ENCODE measurements around the gene B3GAT1.

Gene B3GAT1

DNA sequence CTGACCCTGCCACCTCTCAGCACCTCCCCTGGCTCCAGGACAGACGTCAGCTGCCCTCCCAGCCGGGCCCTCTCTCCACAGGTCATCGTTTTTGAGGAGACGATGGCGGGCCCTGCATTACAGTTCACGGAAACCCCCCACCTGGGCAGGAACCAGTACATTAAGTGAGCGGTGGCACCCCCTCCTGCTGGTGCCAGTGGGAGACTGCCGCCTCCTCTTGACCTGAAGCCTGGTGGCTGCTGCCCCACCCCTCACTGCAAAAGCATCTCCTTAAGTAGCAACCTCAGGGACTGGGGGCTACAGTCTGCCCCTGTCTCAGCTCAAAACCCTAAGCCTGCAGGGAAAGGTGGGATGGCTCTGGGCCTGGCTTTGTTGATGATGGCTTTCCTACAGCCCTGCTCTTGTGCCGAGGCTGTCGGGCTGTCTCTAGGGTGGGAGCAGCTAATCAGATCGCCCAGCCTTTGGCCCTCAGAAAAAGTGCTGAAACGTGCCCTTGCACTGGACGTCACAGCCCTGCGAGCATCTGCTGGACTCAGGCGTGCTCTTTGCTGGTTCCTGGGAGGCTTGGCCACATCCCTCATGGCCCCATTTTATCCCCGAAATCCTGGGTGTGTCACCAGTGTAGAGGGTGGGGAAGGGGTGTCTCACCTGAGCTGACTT lies 37.0 kb downstream of the B3GAT1 start:
- Histone ChIP-seq H3K4me1 (ENCODE audit: insufficient read depth, insufficient read length) (peaks cover 4% of the 10 kb centered on the region), H3K36me3 (ENCODE audit: insufficient read depth, insufficient read length, low read length) (no peaks in the 10 kb centered on the region), H3K9ac (ENCODE audit: insufficient read length, low read depth) (no peak overlapping the region), H3K27me3 (ENCODE audit: insufficient read depth, insufficient read length) (no peaks in the 10 kb centered on the region), H3K9me3 (ENCODE audit: insufficient read depth, low read length) (no peaks in the 10 kb centered on the region), H3K4me3 (ENCODE audit: insufficient read length, low read depth) (no peak overlapping the region)
- DNase-seq (ENCODE audit: low read depth, low spot score) = no peak
- TF ChIP-seq ZNF274 (IDR thresholded peaks at IDR 0.05; ENCODE audit: low read depth, low read length) = no peak
- no peak for TF ChIP-seq YY1 (IDR thresholded peaks at IDR 0.05; ENCODE audit: insufficient read depth, insufficient read length)
- TF ChIP-seq SUZ12 (IDR thresholded peaks at IDR 0.05; ENCODE audit: extremely low read depth, insufficient read depth, insufficient read length) = no peak

DNA sequence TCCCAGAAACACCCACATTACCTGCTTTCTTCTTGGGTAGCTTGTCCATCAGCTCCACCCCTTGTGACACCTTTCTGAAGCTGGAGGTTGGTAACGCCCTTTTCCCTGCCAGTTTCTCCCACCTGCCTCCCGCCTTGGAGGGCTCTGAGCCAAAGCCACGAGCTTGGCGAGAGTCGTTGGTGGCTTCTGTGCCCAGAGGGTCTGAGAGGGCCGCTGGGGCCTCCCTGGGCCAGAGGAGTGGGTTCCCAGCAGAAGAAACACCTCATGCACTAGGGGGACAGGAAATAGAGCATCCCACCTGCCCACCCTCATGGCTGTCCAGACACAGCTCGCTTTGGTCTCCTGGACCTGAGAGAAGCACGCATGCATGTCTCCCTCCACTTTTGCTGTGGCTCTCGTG lies 37.9 kb downstream of the B3GAT1 start:
- Histone ChIP-seq H3K27me3 (ENCODE audit: insufficient read depth, insufficient read length) (no peaks in the 10 kb centered on the region), H3K4me3 (ENCODE audit: insufficient read length, low read depth) (no peak overlapping the region), H3K9me3 (ENCODE audit: insufficient read depth, low read length) (no peaks in the 10 kb centered on the region), H3K36me3 (ENCODE audit: insufficient read depth, insufficient read length, low read length) (no peaks in the 10 kb centered on the region), H3K4me1 (ENCODE audit: insufficient read depth, insufficient read length) (peaks cover 4% of the 10 kb centered on the region), H3K9ac (ENCODE audit: insufficient read length, low read depth) (no peak overlapping the region)
- TF ChIP-seq YY1 (IDR thresholded peaks at IDR 0.05; ENCODE audit: insufficient read depth, insufficient read length) (no peak), ZNF274 (IDR thresholded peaks at IDR 0.05; ENCODE audit: low read depth, low read length) (no peak), SUZ12 (IDR thresholded peaks at IDR 0.05; ENCODE audit: extremely low read depth, insufficient read depth, insufficient read length) (no peak)
- no peak for DNase-seq (ENCODE audit: low read depth, low spot score)

DNA sequence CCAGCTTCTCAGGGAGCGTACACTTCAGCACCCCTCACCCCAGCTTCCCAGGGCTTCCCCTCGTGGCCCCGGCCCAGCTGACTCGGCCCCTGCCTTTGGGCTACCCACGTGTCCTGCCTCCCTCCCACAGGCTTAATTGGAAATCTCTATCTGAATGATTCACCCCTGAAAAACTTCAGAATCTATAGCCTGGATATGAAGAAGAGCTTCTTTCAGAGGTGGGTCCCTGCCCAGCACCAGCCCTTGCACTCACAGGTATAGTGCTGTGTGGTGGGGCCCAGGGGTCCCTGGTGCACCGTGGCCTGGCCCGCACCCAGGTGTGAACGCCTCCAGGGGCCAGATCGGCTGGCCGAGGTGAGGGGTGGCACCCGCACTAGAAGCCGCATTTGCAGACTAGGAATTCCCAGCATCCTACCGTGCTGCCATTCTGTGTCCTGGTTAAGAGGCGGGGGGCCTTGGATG lies 38.4 kb downstream of the B3GAT1 start:
- TF ChIP-seq SUZ12 (IDR thresholded peaks at IDR 0.05; ENCODE audit: extremely low read depth, insufficient read depth, insufficient read length) = no peak
- TF ChIP-seq ZNF274 (IDR thresholded peaks at IDR 0.05; ENCODE audit: low read depth, low read length) = no peak
- TF ChIP-seq YY1 (IDR thresholded peaks at IDR 0.05; ENCODE audit: insufficient read depth, insufficient read length) = no peak
- Histone ChIP-seq H3K4me1 (ENCODE audit: insufficient read depth, insufficient read length) (peaks cover 4% of the 10 kb centered on the region), H3K4me3 (ENCODE audit: insufficient read length, low read depth) (no peak overlapping the region), H3K9me3 (ENCODE audit: insufficient read depth, low read length) (no peaks in the 10 kb centered on the region), H3K9ac (ENCODE audit: insufficient read length, low read depth) (no peak overlapping the region), H3K27me3 (ENCODE audit: insufficient read depth, insufficient read length) (no peaks in the 10 kb centered on the region), H3K36me3 (ENCODE audit: insufficient read depth, insufficient read length, low read length) (no peaks in the 10 kb centered on the region)
- no peak for DNase-seq (ENCODE audit: low read depth, low spot score)

- no peaks in the 10 kb centered on the region for H3K36me3 ChIP-seq (ENCODE audit: insufficient read depth, insufficient read length, low read length)
- no peaks in the 10 kb centered on the region for H3K9me3 ChIP-seq (ENCODE audit: insufficient read depth, low read length)
- H3K9ac ChIP-seq (ENCODE audit: insufficient read length, low read depth) = no peak overlapping the region
- DNase-seq (ENCODE audit: low read depth, low spot score) = no peak
- H3K4me1 ChIP-seq (ENCODE audit: insufficient read depth, insufficient read length) = peaks cover 4% of the 10 kb centered on the region
- TF ChIP-seq SUZ12 (IDR thresholded peaks at IDR 0.05; ENCODE audit: extremely low read depth, insufficient read depth, insufficient read length) (no peak), ZNF274 (IDR thresholded peaks at IDR 0.05; ENCODE audit: low read depth, low read length) (no peak), YY1 (IDR thresholded peaks at IDR 0.05; ENCODE audit: insufficient read depth, insufficient read length) (no peak)
- H3K4me3 ChIP-seq (ENCODE audit: insufficient read length, low read depth) = no peak overlapping the region
- H3K27me3 ChIP-seq (ENCODE audit: insufficient read depth, insufficient read length) = no peaks in the 10 kb centered on the region
Measured at GRCh38 chr11:134372961-134373360, 39.1 kb downstream of the B3GAT1 start.

GRCh38 chr11:134372536-134372935 lies 39.5 kb downstream of the B3GAT1 start:
- DNase-seq (ENCODE audit: low read depth, low spot score) = no peak
- no peaks in the 10 kb centered on the region for H3K27me3 ChIP-seq (ENCODE audit: insufficient read depth, insufficient read length)
- H3K9me3 ChIP-seq (ENCODE audit: insufficient read depth, low read length) = no peaks in the 10 kb centered on the region
- H3K9ac ChIP-seq (ENCODE audit: insufficient read length, low read depth) = no peak overlapping the region
- H3K36me3 ChIP-seq (ENCODE audit: insufficient read depth, insufficient read length, low read length) = no peaks in the 10 kb centered on the region
- no peak overlapping the region for H3K4me3 ChIP-seq (ENCODE audit: insufficient read length, low read depth)
- no peak for TF ChIP-seq SUZ12 (IDR thresholded peaks at IDR 0.05; ENCODE audit: extremely low read depth, insufficient read depth, insufficient read length)
- TF ChIP-seq ZNF274 (IDR thresholded peaks at IDR 0.05; ENCODE audit: low read depth, low read length) = no peak
- TF ChIP-seq YY1 (IDR thresholded peaks at IDR 0.05; ENCODE audit: insufficient read depth, insufficient read length) = no peak
- H3K4me1 ChIP-seq (ENCODE audit: insufficient read depth, insufficient read length) = peaks cover 4% of the 10 kb centered on the region

- Histone ChIP-seq H3K9me3 (ENCODE audit: insufficient read depth, low read length) (no peaks in the 10 kb centered on the region), H3K27me3 (ENCODE audit: insufficient read depth, insufficient read length) (no peaks in the 10 kb centered on the region), H3K9ac (ENCODE audit: insufficient read length, low read depth) (no peak overlapping the region), H3K36me3 (ENCODE audit: insufficient read depth, insufficient read length, low read length) (no peaks in the 10 kb centered on the region), H3K4me3 (ENCODE audit: insufficient read length, low read depth) (no peak overlapping the region), H3K4me1 (ENCODE audit: insufficient read depth, insufficient read length) (peaks cover 1% of the 10 kb centered on the region)
- TF ChIP-seq YY1 (IDR thresholded peaks at IDR 0.05; ENCODE audit: insufficient read depth, insufficient read length) (no peak), SUZ12 (IDR thresholded peaks at IDR 0.05; ENCODE audit: extremely low read depth, insufficient read depth, insufficient read length) (no peak), ZNF274 (IDR thresholded peaks at IDR 0.05; ENCODE audit: low read depth, low read length) (no peak)
- DNase-seq (ENCODE audit: low read depth, low spot score) = no peak
Measured at GRCh38 chr11:134371436-134372185, 40.4 kb downstream of the B3GAT1 start.

All from NT2/D1 (cell line).